OCI-LY7 (cell line): ENCODE results near the gene PPARG.

Experiments
- CTCF ChIP-seq: fragments of 200-600 bp; sonication (generic); conservative IDR thresholded peaks from 2 replicates; pipeline ENCODE4 v1.5.1; 2014; ENCODE audit warnings: mild to moderate bottlenecking, antibody characterized with exemption, low read length, moderate library complexity, mixed read lengths
- EZH2phosphoT487 ChIP-seq: fragments of 200-600 bp; sonication (generic); IDR thresholded peaks from 2 replicates; pipeline ENCODE4 v1.6.1; 2018; ENCODE audit warnings: low read depth, borderline replicate concordance, mild to moderate bottlenecking, mixed run types, antibody characterized with exemption, low read length, moderate library complexity, mixed read lengths

GRCh38 chr3:12439161-12439940 is 150.5 kb downstream of the PPARG start:
- TF ChIP-seq CTCF (no peak), EZH2phosphoT487 (no peak)
